Ectodermal cell (in vitro differentiated cells): Measurements from ENCODE around the gene SCART1.

Experiments
- H3K27ac ChIP-seq: 2 replicates; pipeline ENCODE4 v1.7.0; 2013; ENCODE audit warnings: mild to moderate bottlenecking, low read depth, low read length; ENCODE audit not compliant: insufficient read depth, poor library complexity, severe bottlenecking
- H3K27me3 ChIP-seq: 2 replicates; pipeline ENCODE4 v1.7.0; 2013; ENCODE audit warnings: mild to moderate bottlenecking, low read length; ENCODE audit not compliant: insufficient read depth, control insufficient read depth, poor library complexity, severe bottlenecking
- H3K36me3 ChIP-seq: one replicate; pipeline ENCODE4 v1.7.0; 2013; ENCODE audit warnings: low read length; ENCODE audit not compliant: control insufficient read depth, insufficient read depth
- H3K4me1 ChIP-seq: one replicate; pipeline ENCODE4 v1.7.0; 2013; ENCODE audit warnings: low read length; ENCODE audit not compliant: control insufficient read depth, insufficient read depth
- H3K4me3 ChIP-seq: 2 replicates; pipeline ENCODE4 v1.7.0; 2013; ENCODE audit warnings: low read depth, low read length, control low read depth; ENCODE audit not compliant: insufficient read depth
- H3K9me3 ChIP-seq: 2 replicates; pipeline ENCODE4 v1.7.0; 2013; ENCODE audit warnings: mild to moderate bottlenecking, low read length, moderate library complexity; ENCODE audit not compliant: control insufficient read depth
- WGBS, 2 experiments: methylation state at CpG; one replicate each; pipeline ENCODE4 v1.1.7; 2013; ENCODE audit warnings: missing lambda C conversion rate in 2 of 2; 5-methylcytosine and 5-hydroxymethylcytosine counted together

Gene SCART1

GRCh38 chr10:133474027-133474426 lies 20.3 kb downstream of the SCART1 start:
- 64 to 73% methylated on average over 2 of the region's 2 CpGs for WGBS, 2 experiments

GRCh38 chr10:133474665-133475424 lies 21.1 kb downstream of the SCART1 start:
- no peak overlapping the region for H3K4me3 ChIP-seq
- H3K4me1 ChIP-seq: no peaks in the 10 kb centered on the region
- H3K27me3 ChIP-seq: no peaks in the 10 kb centered on the region
- peaks cover 7% of the 10 kb centered on the region for H3K9me3 ChIP-seq
- WGBS, 2 experiments: 74% methylated on average over 11 to 12 of the region's 12 CpGs
- H3K36me3 ChIP-seq: no peaks in the 10 kb centered on the region
- no peak overlapping the region for H3K27ac ChIP-seq

More at GRCh38 chr10:133474027-133474426, 20.3 kb downstream of the SCART1 start:
- H3K4me3 ChIP-seq: no peak overlapping the region
- H3K9me3 ChIP-seq: peaks cover 7% of the 10 kb centered on the region
- H3K27me3 ChIP-seq: no peaks in the 10 kb centered on the region
- no peaks in the 10 kb centered on the region for H3K4me1 ChIP-seq
- no peak overlapping the region for H3K27ac ChIP-seq
- no peaks in the 10 kb centered on the region for H3K36me3 ChIP-seq

GRCh38 chr10:133475425-133475734 lies 21.6 kb downstream of the SCART1 start:
- WGBS, 2 experiments: 79 to 83% methylated on average over 5 of the region's 5 CpGs
- Histone ChIP-seq H3K27me3 (no peaks in the 10 kb centered on the region), H3K4me1 (no peaks in the 10 kb centered on the region), H3K36me3 (no peaks in the 10 kb centered on the region), H3K9me3 (peaks cover 7% of the 10 kb centered on the region), H3K4me3 (no peak overlapping the region), H3K27ac (no peak overlapping the region)

GRCh38 chr10:133475821-133476640 lies 22.3 kb downstream of the SCART1 start:
- H3K36me3 ChIP-seq: no peaks in the 10 kb centered on the region
- no peaks in the 10 kb centered on the region for H3K27me3 ChIP-seq
- H3K4me3 ChIP-seq: no peak overlapping the region
- WGBS, 2 experiments: 69 to 72% methylated on average over 11 of the region's 11 CpGs
- no peak overlapping the region for H3K27ac ChIP-seq
- peaks cover 6% of the 10 kb centered on the region for H3K9me3 ChIP-seq
- H3K4me1 ChIP-seq: no peaks in the 10 kb centered on the region

GRCh38 chr10:133476641-133476990 lies 22.9 kb downstream of the SCART1 start:
- H3K4me3 ChIP-seq: no peak overlapping the region
- WGBS, 2 experiments: 79% methylated on average over 9 of the region's 9 CpGs
- H3K4me1 ChIP-seq: no peaks in the 10 kb centered on the region
- H3K9me3 ChIP-seq: peaks cover 4% of the 10 kb centered on the region
- no peaks in the 10 kb centered on the region for H3K27me3 ChIP-seq
- H3K36me3 ChIP-seq: no peaks in the 10 kb centered on the region
- no peak overlapping the region for H3K27ac ChIP-seq

- no peak overlapping the region for H3K4me3 ChIP-seq
- WGBS, 2 experiments: 60 to 68% methylated on average over 11 to 12 of the region's 12 CpGs
- peaks cover 4% of the 10 kb centered on the region for H3K9me3 ChIP-seq
- no peak overlapping the region for H3K27ac ChIP-seq
- no peaks in the 10 kb centered on the region for H3K27me3 ChIP-seq
- H3K4me1 ChIP-seq: no peaks in the 10 kb centered on the region
- H3K36me3 ChIP-seq: no peaks in the 10 kb centered on the region
Observed at GRCh38 chr10:133481086-133481643, 27.4 kb downstream of the SCART1 start.

- no peak overlapping the region for H3K27ac ChIP-seq
- no peaks in the 10 kb centered on the region for H3K36me3 ChIP-seq
- H3K4me3 ChIP-seq: no peak overlapping the region
- no peaks in the 10 kb centered on the region for H3K4me1 ChIP-seq
- H3K9me3 ChIP-seq: peaks cover 4% of the 10 kb centered on the region
- H3K27me3 ChIP-seq: no peaks in the 10 kb centered on the region
- 71 to 79% methylated on average over 10 of the region's 10 CpGs for WGBS, 2 experiments
Observed at GRCh38 chr10:133481657-133482056, 27.9 kb downstream of the SCART1 start.

- no peaks in the 10 kb centered on the region for H3K27me3 ChIP-seq
- no peak overlapping the region for H3K4me3 ChIP-seq
- peaks cover 4% of the 10 kb centered on the region for H3K9me3 ChIP-seq
- H3K4me1 ChIP-seq: no peaks in the 10 kb centered on the region
- no peak overlapping the region for H3K27ac ChIP-seq
- no peaks in the 10 kb centered on the region for H3K36me3 ChIP-seq
Observed at GRCh38 chr10:133484818-133485217, 31.1 kb downstream of the SCART1 start.

- no peaks in the 10 kb centered on the region for H3K27me3 ChIP-seq
- no peak overlapping the region for H3K27ac ChIP-seq
- H3K9me3 ChIP-seq: no peaks in the 10 kb centered on the region
- H3K4me3 ChIP-seq: no peak overlapping the region
- H3K36me3 ChIP-seq: no peaks in the 10 kb centered on the region
- no peaks in the 10 kb centered on the region for H3K4me1 ChIP-seq
Observed at GRCh38 chr10:133487085-133487484, 33.3 kb downstream of the SCART1 start.

GRCh38 chr10:133488354-133488753 lies 34.6 kb downstream of the SCART1 start:
- no peaks in the 10 kb centered on the region for H3K36me3 ChIP-seq
- no peaks in the 10 kb centered on the region for H3K4me1 ChIP-seq
- no peaks in the 10 kb centered on the region for H3K9me3 ChIP-seq
- no peak overlapping the region for H3K27ac ChIP-seq
- H3K4me3 ChIP-seq: no peak overlapping the region
- H3K27me3 ChIP-seq: no peaks in the 10 kb centered on the region
